HG03378 (cell line): ENCODE data around the gene ANXA2.
A peak's percentile ranks its signal among the peaks of the same experiment; 100 is the strongest.
"Not testable (repeated sequence)": the region's sequence is repeated elsewhere in the genome, so short reads cannot be mapped to it uniquely, and the experiment has no call there.

ENCODE experiments used
- ATAC-seq: cut with Tn5 transposase; IDR thresholded peaks from one replicate; pipeline ENCODE4 v1.9.1; 2021; ENCODE audit warnings: mild to moderate bottlenecking, moderate library complexity; ENCODE audit not compliant: unreplicated experiment

The ANXA2 gene

DNA sequence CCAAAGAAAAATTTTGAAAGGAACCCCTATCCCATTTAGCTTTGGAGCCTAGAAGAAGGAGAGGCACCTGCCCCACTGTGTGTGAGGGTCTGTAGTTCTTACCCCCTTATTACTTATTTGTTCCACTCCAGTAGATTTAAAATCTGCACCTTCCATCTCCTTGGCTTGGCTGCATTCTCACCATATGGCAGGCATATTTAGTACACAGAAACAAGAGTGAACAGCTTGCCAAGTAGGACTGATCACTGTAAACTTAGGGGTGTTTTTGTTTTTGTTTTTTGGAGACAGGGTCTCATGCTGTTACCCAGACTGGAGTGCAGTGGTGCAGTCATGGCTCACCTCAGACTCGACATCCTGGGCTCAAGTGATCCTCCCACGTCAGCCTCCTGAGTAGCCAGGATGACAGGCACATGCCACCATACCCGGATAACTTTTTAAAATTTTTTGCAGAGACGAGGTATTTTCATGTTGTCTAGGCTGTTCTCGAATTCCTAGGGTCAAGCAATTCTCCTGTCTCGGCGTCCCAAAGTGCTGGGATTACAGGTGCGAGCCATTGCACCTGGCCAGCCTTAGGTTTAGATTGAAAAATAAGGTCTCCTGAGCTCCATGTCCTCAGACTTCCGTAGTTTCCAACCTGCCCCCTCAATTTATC lies 14.1 kb upstream of the ANXA2 start:
- no peak for ATAC-seq

DNA sequence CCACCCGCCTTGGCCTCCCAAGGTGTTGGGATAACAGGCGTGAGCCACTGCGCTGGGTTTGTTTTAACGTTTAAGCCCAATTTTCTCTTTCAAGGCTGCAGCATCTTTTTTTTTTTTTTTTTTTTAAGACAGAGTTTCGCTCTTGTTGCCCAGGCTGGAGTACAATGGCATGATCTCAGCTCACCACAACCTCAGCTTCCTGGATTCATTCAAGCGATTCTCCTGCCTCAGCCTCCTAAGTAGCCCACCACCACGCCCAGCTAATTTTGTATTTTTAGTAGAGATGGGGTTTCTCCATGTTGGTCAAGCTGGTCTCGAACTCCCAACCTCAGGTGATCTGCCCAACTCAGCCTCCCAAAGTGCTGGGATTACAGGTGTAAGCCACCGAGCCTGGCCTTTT lies 12.6 kb upstream of the ANXA2 start:
- ATAC-seq = not testable (repeated sequence)

GRCh38 chr15:60408463-60408981 lies 10.7 kb upstream of the ANXA2 start:
- peak; percentile 67 for ATAC-seq

- ATAC-seq = no peak
Measured at GRCh38 chr15:60407415-60407805, 9.6 kb upstream of the ANXA2 start.

- ATAC-seq = no peak
Measured at GRCh38 chr15:60406513-60407414, 9.0 kb upstream of the ANXA2 start.

DNA sequence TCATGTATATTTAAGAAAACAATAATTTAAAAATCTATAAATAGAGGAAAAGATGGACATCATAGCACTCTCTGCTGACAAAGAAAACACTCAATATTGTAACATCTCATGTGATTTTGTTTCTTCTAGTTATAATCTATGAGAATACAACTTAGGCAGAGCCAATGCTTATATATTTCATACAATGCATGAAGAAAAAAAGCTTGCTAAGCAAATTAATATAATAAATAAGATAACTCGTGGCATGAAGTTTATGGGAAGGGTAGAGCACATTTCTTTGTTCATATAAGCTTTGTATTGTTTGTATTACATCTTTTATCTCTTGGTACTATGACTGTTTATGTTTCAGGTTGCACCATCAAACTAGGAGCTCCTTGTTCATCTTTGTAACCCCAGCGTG lies 7.6 kb upstream of the ANXA2 start:
- no peak for ATAC-seq

GRCh38 chr15:60404351-60404750 lies 6.6 kb upstream of the ANXA2 start:
- not testable (repeated sequence) for ATAC-seq

GRCh38 chr15:60400944-60401343 lies 3.2 kb upstream of the ANXA2 start:
- no peak for ATAC-seq

DNA sequence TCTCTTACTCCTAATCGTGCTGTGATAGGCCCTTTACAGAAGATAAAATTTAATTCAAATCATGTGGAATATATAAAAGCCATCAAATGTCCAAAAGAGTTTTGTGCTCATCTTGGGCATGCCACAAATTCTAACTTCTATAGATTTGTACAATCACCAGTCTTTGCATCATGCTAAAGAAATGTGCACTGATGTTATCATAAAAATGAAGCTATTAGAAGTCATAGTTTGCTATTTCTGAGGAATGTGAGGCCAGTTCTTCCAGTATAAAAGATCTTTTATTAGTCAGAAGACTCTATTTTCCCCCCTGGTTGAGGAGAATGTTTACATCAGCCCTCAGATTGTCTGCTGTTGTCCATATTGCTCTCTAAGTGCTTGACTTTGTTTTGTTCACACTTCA lies 2.1 kb upstream of the ANXA2 start:
- ATAC-seq = no peak

DNA sequence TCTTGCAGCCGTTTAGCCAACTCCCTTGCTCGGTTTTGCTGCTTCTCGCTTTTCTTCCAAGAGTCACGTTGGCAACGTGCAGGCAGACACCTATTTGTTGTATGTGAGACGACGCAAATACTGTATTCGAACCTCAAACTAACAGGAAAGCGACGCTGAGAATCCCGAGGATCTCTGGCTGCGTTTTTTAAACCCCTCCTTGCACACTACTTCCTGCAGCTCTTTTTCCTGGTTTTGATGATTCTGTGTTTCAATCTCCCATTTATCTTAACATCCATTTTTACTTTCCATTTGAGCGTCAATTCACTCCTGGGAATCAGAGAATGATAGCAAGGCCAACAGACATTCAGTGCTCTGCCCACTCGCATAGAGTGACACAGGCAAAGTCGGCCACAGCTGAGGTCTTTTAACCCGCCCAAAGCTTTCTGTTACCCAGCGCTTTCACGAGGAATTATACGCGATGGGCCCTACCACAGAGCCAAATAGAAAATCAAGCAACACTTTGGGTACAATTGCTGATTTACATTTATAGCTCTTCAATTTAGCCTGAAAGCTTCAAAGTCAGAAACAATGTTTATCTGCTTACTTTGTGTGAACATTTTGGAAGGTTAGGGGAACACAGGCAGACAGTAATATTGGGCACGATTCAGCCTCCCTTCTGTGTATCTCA lies 1.6 kb upstream of the ANXA2 start:
- no peak for ATAC-seq

DNA sequence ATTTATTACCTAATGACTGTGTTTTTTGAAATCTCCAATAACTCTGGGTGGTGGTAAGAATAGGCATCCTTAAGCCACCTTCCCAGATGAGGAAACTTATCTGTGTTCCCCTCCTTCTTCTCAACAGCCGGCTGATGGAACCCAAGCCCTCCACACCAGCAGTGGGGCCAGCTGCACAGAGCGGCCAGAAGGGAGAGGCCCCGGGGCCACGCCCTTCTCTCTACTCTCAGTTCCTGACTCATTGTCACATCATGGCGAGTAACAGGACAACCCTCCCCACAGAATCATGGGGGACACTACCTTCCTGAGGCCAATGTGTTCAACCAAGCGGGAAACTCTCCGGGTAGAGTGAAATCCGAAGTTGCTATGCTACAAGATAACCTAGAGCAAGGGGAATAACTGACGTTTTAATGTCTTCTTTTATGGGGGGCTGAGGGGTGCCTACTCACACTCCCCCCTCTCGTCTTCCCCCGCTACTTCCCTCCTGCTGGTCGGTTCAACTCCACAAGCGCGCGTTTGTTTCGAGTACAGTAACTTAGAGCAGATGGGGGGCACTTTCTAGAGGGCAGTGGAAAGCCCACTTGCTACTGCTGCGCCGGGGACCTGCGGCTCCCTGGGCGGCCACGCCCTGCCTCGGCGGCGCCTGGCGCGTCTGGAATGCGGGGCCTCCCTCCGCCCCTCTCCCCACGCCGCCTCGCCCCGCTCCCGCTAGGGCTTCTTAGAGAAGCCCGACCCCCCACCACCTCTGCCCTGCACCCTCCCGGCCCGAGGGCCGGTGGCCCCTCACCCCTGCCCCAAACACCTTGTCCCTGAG lies 621 bp downstream of the ANXA2 start:
- peak; percentile 70 for ATAC-seq

DNA sequence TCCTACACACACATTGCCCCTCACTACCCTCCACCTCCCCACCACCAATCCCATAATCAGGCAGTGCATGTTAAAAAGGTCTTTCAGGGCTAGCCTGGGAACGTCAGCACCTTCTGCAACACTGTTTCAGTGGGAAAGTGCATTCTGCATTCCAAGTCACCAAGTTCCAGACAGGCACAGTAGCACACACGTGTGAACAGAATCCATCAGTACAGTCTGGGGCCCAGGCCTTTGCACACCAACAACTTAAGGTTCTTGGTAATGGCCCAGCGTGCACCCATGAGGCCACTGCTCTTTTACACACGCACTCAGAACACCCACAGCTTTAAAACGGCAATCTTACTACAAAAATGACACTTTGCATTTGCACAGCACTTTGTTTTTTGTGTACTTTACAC lies 1.2 kb downstream of the ANXA2 start:
- ATAC-seq = no peak

GRCh38 chr15:60396100-60396499 lies 1.7 kb downstream of the ANXA2 start:
- ATAC-seq = no peak

DNA sequence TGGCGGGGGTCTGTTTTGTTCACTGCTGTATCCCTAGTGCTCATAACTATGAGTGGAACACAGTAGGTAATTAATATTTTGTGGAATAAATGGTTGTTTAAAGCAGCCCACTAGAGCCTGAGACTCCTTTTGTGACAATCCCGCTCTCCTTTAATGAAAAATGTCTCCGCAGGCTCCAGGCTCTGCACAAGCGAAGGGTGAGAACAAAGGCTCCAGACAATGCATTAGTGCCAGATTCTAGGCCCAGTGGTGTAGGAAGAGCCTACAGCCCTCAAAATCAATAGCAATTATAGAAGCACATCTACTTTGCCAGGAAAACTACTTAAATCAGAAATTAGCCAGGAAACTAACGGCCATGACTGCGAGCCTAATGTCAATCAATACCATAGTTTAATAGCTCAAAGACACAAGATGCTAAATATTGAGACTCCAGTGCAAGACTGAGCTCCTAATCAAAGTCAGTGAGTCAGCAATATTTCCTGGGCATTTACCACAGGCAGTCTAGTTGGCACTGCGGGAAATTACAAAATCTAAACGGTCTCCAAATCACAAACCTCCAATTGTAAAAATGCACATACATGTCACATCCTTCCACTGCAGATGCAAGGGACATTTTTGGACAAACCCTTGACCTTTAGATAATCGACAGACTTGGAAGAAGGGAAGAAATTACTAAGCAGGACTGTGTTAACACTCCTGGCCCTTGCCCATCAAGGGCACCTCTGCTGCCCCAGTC lies 2.3 kb downstream of the ANXA2 start:
- ATAC-seq = no peak

GRCh38 chr15:60394689-60395097 lies 3.1 kb downstream of the ANXA2 start:
- ATAC-seq = no peak

- no peak for ATAC-seq
Measured at GRCh38 chr15:60392986-60393790, 4.6 kb downstream of the ANXA2 start.

DNA sequence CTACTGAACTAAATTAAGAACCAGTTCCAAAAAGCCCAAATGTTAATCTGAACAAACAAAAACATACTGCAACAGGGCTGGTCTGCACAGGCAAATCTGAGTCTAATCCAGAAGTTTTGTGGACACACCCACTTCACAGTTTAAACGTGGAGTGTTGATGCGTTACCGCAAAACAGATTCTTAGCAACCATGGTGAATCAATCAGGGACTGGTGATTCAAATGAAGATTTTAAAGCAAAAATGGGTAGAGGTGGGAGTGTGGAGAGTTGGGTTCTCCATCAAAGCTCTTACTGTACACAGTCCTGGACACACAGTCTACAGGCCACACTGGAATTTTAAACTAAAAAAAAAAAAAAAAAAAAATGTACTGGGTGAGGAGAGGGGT lies 5.2 kb downstream of the ANXA2 start:
- no peak for ATAC-seq

DNA sequence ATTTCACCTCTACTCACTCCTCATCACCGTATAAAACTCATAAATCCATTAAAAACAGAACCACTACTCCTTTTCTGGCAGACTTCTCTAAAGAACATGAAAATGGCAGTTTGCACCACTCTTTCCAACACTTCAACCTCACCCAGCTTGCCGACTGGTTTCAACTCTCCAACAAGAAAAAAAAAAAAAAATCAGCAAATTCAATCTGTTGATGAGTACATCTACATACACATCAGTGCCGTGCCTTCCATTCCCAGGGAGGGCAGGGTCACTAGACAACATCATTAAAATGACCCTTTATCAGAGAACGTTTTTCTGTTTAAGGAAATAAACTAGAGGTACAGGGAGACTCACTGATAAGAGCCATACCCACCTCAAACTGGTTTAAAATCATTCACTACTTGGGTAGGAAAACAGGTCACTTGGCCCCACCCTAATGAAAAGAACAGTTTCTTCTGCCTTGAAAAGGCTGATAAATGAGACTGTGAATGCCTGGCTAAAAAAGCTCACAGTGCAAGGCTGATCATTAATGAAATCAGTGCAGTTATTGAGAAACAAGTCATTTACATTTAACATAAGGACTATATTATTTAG lies 6.0 kb downstream of the ANXA2 start:
- no peak for ATAC-seq
